Glomerular endothelial cell (primary cell): ENCODE results near the gene ACP7. TPM values are rescaled to one million over a fixed set of nuclear protein-coding genes. Genes with fewer than 3 reads are reported as not detected.
"Not testable (repeated sequence)": the region's sequence is repeated elsewhere in the genome, so short reads cannot be mapped to it uniquely, and the experiment has no call there.

Experiments used
- DNase-seq: peaks from one replicate; pipeline ENCODE4 v3.0.0-alpha.2; 2011; ENCODE audit warnings: low read depth, low spot score; ENCODE audit errors: extremely low read depth
- total RNA-seq: library from RNA; depleted of rRNA; stranded (reverse); fragments of >200 nt; gene quantifications from 2 replicates; pipeline ENCODE4 v1.2.3, GENCODE V29; 2015

The ACP7 gene
- total RNA-seq, 1 donor from 2014 or later: not detected

- DNase-seq: no peak
Observed at GRCh38 chr19:39074942-39075341, 9.2 kb upstream of the ACP7 start.

- no peak for DNase-seq
Observed at GRCh38 chr19:39077323-39077722, 6.8 kb upstream of the ACP7 start.

DNA sequence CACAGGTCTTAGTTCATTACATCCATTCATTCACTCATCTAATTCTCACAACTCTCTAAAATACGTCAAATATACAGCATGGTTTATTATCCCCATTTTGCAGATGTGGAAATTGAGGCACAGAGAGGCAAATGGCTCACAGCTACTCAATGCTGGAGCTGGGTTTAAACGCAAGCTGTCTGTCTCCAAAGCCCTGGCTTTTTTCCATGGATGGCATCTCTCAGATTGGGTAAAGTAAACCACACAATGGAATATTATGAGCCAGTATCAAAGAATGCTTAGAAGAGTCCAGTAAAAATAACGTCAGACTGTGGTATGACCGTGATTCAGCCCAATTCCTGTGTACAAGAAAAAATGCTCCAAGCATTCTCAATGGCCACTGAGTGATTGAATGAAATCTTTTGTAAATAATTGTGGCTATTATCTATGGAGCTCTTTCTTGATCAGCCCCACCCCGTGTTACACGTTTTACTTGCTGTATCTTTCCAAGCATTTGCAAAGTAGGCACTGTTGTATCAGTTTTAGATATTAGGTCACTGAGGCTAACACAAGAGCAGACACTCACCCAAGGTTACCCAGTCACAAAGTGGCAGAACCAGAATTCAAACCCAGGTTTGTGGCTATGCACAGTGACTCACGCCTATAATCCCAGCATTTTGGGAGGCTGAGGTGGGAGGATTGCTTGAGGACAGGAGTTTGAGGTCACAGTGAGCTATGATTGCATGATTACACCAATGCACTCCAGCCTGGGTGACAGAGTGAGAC is 5.5 kb upstream of the ACP7 start:
- DNase-seq: peak; percentile 75

DNA sequence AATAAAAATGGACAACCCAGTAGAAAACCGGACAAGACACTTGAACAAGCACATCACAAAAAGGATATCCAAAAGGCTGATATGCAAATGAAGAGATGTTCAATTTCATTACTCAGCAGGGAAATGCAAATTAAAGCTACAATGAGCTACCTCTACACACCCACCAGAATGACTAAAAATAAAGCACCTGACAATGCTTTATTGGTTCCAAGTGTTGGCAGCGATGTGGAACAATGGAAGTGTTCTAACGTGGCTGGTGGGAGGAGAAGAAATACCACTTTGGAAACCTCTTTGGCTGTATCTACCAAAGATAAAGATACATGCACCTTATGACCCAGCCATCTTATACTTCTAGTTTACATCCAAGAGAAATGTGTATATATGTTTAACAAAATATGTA is 3.7 kb upstream of the ACP7 start:
- DNase-seq: no peak

- DNase-seq: no peak
Observed at GRCh38 chr19:39082167-39082566, 2.0 kb upstream of the ACP7 start.

- DNase-seq: no peak
Observed at GRCh38 chr19:39082745-39083598, 1.2 kb upstream of the ACP7 start.

DNA sequence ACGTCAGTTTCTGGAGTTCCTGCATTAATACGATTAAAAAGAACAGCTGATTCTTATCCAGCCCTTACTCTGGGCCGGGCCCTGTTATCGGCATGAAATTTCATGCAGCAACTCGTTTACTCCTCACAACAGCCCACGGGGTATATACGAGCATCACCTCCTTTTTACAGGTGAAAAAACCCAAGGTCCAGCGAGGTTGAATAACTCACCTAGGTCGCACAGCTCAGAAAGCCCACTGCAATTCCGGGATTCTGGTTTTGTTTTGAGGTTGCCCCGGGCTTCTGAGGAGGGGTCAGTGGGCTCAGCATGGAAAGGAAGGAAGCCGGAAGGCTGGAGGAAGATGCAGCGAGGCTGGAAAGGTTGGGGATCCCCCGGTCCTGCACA is 577 bp upstream of the ACP7 start:
- DNase-seq: no peak

DNA sequence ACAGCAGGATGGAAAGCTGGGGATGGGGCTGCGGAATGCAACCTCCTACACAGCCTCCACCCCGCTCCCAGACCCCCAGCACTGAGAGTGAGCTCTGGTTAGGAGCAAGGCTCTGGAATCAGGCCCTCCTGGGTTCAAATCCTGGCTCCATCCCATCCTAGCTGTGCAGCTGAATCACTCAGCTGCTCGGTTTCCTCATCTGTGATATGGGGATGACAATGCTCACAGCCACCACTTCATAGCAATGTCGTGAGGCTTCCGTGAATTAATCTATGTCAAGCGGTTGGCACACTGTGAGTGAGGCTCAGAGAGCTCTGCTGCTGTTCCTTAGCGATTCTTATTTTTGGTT is 538 bp downstream of the ACP7 start:
- no peak for DNase-seq

DNA sequence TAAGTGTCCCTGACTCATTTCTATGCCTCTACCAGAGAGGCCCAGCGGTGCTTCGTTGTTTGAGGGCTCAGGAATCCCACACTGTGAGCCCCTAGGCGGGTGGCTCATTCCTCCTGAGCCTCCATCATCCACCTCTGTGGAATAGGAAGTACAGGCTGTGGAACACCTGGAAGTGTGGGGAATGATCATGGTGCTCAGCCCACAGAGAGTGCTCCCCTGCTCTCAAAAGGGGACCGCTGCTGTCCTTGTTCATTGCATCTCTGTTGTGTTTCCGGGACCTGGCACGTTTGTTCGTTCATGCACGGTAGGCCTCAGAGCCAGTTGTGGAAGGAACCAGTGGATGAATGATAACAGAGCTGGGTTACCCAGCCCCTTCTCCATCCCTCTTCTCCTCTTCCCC is 1.2 kb downstream of the ACP7 start:
- no peak for DNase-seq

DNA sequence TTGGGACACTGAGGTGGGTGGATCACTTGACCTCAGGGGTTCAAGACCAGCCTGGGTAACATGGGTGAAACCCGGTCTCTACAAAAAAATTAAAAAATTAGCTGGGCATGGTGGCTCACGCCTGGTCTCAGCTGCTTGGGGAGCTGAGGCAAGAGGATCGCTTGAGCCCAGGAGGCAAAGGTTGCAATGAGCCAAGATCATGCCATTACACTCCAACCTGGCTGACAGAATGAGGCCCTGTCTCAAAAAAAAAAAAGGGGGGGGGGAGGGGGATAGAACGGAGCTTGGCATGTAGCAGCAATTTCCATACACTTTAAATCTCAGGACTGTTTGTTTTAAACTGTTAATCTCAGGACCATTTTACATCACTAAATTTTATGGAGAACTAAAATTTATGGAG is 2.2 kb downstream of the ACP7 start:
- no peak for DNase-seq

DNA sequence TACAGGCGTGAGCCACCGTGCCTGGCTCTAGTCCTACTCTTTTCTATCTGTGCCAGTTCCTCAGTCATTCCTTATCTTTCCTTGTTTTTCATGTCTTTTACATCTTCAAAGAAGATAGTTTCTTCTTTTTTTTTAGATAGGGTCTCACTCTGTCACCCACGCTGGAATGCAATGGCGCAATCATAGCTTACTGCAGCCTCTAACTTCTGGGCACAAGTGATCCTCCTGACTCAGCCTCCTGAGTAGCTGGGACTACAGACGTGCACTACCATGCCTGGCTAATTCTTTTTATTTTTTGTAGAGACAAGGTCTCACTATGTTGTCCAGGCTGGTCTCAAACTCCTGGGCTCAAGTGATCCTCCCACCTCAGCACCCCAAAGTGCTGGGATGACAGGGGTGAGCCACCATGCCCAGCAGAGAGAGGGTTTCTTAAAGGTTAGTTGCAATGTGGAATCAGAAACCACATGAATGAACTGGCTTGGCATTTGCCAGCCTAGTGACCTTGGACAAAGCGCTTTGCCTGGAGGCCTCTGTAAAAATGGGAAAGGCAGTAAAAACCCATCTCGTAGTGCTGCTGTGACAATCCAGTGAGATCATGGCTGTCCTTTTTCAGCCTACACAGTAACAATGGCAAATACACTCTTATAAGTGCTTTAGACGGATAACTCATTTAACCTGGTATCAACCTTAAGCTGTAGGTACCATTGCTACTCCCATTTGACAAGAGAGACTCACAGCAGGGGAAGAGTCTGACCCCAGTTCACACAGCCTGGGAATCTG is 3.9 kb downstream of the ACP7 start:
- no peak for DNase-seq

GRCh38 chr19:39090016-39090415 is 5.8 kb downstream of the ACP7 start:
- DNase-seq: not testable (repeated sequence)

DNA sequence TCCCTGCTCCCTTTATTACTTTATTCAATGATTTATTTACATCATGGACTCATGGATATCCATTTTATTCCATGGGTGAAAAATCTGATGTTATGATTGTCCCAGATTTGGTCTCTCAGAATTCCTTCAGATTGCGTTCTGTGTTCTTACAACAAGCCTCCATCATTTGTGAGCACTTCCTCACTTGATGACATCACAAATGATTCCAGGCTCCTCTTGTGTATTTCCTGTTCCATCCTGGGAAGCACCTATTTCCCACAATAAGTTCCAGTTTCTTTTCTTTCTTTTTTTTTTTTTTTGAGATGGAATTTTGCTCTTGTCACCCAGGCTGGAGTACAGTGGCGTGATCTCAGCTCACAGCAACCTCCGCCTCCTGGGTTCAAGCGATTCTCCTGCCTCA is 6.7 kb downstream of the ACP7 start:
- no peak for DNase-seq

- DNase-seq: not testable (repeated sequence)
Observed at GRCh38 chr19:39095799-39096540, 11.8 kb downstream of the ACP7 start.

- DNase-seq: no peak
Observed at GRCh38 chr19:39097299-39097698, 13.1 kb downstream of the ACP7 start.

- no peak for DNase-seq
Observed at GRCh38 chr19:39097721-39098120, 13.6 kb downstream of the ACP7 start.

- no peak for DNase-seq
Observed at GRCh38 chr19:39098365-39099269, 14.4 kb downstream of the ACP7 start.

DNA sequence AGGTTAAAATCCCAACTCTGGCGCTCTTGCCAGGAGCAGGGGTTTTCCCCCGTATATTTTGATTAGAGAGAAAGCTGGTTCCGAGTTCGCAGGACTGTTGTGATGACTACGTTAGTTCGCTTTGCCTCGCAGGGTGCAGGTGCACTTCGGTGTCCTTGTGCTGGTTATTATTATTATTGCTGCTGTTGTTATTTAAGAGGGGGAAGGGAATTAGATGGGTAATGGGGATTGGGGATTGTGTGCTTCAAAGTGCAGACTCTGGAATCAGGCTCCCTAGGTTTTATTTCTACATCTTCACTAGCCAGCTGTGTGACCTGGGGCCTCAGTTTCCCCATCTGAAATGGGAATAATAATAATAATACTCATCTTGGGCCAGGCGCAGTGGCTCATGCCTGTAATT is 15.2 kb downstream of the ACP7 start:
- no peak for DNase-seq

- no peak for DNase-seq
Observed at GRCh38 chr19:39100500-39101166, 16.5 kb downstream of the ACP7 start.
